ENCODE data around the gene TTF2. TPM values are rescaled to one million over a fixed set of nuclear protein-coding genes. Genes with fewer than 3 reads are reported as not detected.
"Not testable (repeated sequence)": the region's sequence is repeated elsewhere in the genome, so short reads cannot be mapped to it uniquely, and the experiment has no call there.

TTF2 gene
- total RNA-seq, 1 donor from 2014 or later: 11.1 TPM

- DNase-seq (ENCODE audit: low spot score): no peak
- peaks cover 6% of the 10 kb centered on the region for H3K27me3 Mint-ChIP-seq (ENCODE audit: unreplicated experiment)
- H3K9me3 Mint-ChIP-seq (ENCODE audit: unreplicated experiment): no peaks in the 10 kb centered on the region
- peaks cover 7% of the 10 kb centered on the region for H3K4me1 Mint-ChIP-seq (ENCODE audit: unreplicated experiment)
- H3K27ac Mint-ChIP-seq (ENCODE audit: unreplicated experiment): no peak overlapping the region
- no peak for TF ChIP-seq CTCF (IDR thresholded peaks at IDR 0.05; ENCODE audit: unreplicated experiment)
- H3K36me3 Mint-ChIP-seq (ENCODE audit: low read depth, unreplicated experiment): no peaks in the 10 kb centered on the region
- H3K4me3 Mint-ChIP-seq (ENCODE audit: unreplicated experiment): no peak overlapping the region
These were observed 87.3 kb downstream of the TTF2 start for GRCh38 chr1:117147341-117147831.

- no peak for DNase-seq (ENCODE audit: low spot score)
- Mint-ChIP-seq H3K4me1 (ENCODE audit: unreplicated experiment) (peaks cover 7% of the 10 kb centered on the region), H3K4me3 (ENCODE audit: unreplicated experiment) (no peak overlapping the region), H3K27ac (ENCODE audit: unreplicated experiment) (no peak overlapping the region), H3K9me3 (ENCODE audit: unreplicated experiment) (no peaks in the 10 kb centered on the region), H3K36me3 (ENCODE audit: low read depth, unreplicated experiment) (no peaks in the 10 kb centered on the region), H3K27me3 (ENCODE audit: unreplicated experiment) (peaks cover 6% of the 10 kb centered on the region)
- no peak for TF ChIP-seq CTCF (IDR thresholded peaks at IDR 0.05; ENCODE audit: unreplicated experiment)
These were observed 87.9 kb downstream of the TTF2 start for GRCh38 chr1:117147856-117148588.

GRCh38 chr1:117150316-117150715, 90.2 kb downstream of the TTF2 start:
- no peak for TF ChIP-seq CTCF (IDR thresholded peaks at IDR 0.05; ENCODE audit: unreplicated experiment)
- DNase-seq (ENCODE audit: low spot score): no peak
- Mint-ChIP-seq H3K4me3 (ENCODE audit: unreplicated experiment) (no peak overlapping the region), H3K27me3 (ENCODE audit: unreplicated experiment) (peaks cover 6% of the 10 kb centered on the region), H3K27ac (ENCODE audit: unreplicated experiment) (no peak overlapping the region), H3K4me1 (ENCODE audit: unreplicated experiment) (peaks cover 7% of the 10 kb centered on the region), H3K9me3 (ENCODE audit: unreplicated experiment) (no peaks in the 10 kb centered on the region), H3K36me3 (ENCODE audit: low read depth, unreplicated experiment) (no peaks in the 10 kb centered on the region)

- H3K4me3 Mint-ChIP-seq (ENCODE audit: unreplicated experiment); H3K27ac Mint-ChIP-seq (ENCODE audit: unreplicated experiment); DNase-seq (ENCODE audit: low spot score); H3K4me1 Mint-ChIP-seq (ENCODE audit: unreplicated experiment); H3K36me3 Mint-ChIP-seq (ENCODE audit: low read depth, unreplicated experiment); H3K27me3 Mint-ChIP-seq (ENCODE audit: unreplicated experiment); H3K9me3 Mint-ChIP-seq (ENCODE audit: unreplicated experiment): not testable (repeated sequence)
These were observed 91.2 kb downstream of the TTF2 start for GRCh38 chr1:117151305-117151704.

Small RNA genes lying within 50 kb of the gene (microRNA-seq; reads per million reads assigned to microRNA genes)
- 19.8 reads per million, percentile 67 among the genes with 10 or more reads in this experiment for gene MIR942 (ENCODE audit: unreplicated experiment)

Other genes starting within 250 kb of the TTF2 start
- gene PTGFRN, start 150.4 kb upstream of the TTF2 start, total RNA-seq (ENCODE audit: unreplicated experiment): 23.7 TPM
- 0.10 TPM for gene CD101, start 58.6 kb upstream of the TTF2 start, total RNA-seq (ENCODE audit: unreplicated experiment)
- gene TRIM45, start 61.4 kb downstream of the TTF2 start, total RNA-seq (ENCODE audit: unreplicated experiment): 7.0 TPM
- gene VTCN1, start 150.6 kb downstream of the TTF2 start, total RNA-seq (ENCODE audit: unreplicated experiment): 0.23 TPM

Data from endothelial cell (in vitro differentiated cells).